Esophagus mucosa (tissue), 1 donor: ENCODE measurements around the gene MAP3K7. TPM values are rescaled to one million over a fixed set of nuclear protein-coding genes. Genes with fewer than 3 reads are reported as not detected.
"Not testable (repeated sequence)": the region's sequence is repeated elsewhere in the genome, so short reads cannot be mapped to it uniquely, and the experiment has no call there.

Experiments
- ATAC-seq: fragments of 200-7000 bp; cut with Tn5 transposase; one replicate; pipeline ENCODE4 v1.9.1; 2020
- total RNA-seq: library from RNA; stranded (reverse); gene quantifications from one replicate; pipeline ENCODE4 v1.2.4, GENCODE V29; 2023
- donor health status: DM: yes; HTN: yes; CAD: no.

Gene MAP3K7
- total RNA-seq, 1 donor from 2014 or later: 14.4 TPM

GRCh38 chr6:90575267-90575666 is 11.6 kb downstream of the MAP3K7 start:
- no peak for ATAC-seq

DNA sequence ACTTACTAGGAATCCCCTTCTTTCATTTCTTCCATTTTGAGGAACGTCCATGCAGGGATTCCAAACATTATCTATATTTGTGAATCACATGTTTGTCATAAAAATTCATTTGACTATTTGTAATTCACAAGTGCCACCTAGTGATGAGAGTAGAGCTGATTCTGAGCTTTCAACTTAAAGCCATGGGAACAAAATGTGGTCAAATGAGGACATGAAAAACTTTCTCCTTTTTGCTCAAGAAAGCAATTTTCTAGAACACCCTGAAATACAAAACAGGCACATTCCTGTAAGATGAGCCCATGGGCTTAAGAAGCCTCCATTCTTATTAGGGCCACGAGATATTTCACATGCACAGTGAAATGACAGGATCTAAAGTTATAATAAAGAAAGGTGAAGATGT is 12.3 kb downstream of the MAP3K7 start:
- no peak for ATAC-seq

DNA sequence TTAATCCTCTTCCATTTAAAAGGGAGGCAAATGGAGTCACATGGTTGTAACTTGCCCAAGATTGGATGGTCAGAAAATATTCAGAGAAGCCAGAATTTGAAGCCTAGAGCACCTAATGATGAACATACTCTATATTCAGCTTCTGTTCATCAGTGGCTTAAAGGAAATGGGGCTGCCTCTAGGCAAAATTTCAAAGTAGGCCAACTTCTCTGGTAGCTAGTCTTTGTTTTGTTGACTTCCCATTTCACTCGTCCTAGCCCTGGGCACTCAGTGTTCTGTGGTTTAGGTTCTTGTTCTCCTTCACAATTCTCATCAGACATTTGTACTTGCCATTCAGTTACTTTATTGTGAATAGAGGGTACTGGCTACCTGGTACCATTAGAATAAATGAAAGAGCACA is 13.2 kb downstream of the MAP3K7 start:
- no peak for ATAC-seq

- ATAC-seq: no peak
These were observed 14.0 kb downstream of the MAP3K7 start for GRCh38 chr6:90572856-90573255.

GRCh38 chr6:90569223-90569622 is 17.6 kb downstream of the MAP3K7 start:
- no peak for ATAC-seq

DNA sequence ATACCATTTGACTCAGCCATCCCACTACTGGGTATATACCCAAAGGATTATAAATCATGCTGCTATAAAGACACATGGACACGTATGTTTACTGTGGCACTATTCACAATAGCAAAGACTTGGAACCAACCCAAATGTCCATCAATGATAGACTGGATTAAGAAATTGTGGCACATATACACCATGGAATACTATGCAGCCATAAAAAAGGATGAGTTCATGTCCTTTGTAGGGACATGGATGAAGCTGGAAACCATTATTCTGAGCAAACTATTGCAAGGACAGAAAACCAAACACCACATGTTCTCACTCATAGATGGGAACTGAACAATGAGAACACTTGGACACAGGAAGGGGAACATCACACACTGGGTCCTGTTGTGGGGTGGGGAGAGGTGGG is 19.2 kb downstream of the MAP3K7 start:
- not testable (repeated sequence) for ATAC-seq

- ATAC-seq: not testable (repeated sequence)
These were observed 24.5 kb downstream of the MAP3K7 start for GRCh38 chr6:90562341-90562740.

DNA sequence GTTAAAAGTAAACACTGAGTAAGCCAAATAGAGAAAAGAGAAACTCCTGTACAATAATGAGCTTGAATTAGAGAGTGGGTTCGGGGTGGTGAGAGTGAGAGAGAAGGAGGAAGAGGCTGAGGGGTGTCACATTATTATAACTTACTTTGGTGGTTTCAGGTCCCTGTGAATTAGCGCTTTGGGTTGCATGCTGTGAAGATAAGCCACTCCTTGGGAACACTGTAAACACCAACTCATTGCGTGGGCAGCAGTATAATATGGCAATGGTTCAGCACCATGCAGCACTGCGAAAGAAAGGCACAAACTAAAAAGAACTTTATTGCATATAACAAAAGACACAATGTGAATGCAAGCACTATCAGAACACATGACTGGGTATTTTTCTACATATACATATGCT is 26.9 kb downstream of the MAP3K7 start:
- no peak for ATAC-seq

DNA sequence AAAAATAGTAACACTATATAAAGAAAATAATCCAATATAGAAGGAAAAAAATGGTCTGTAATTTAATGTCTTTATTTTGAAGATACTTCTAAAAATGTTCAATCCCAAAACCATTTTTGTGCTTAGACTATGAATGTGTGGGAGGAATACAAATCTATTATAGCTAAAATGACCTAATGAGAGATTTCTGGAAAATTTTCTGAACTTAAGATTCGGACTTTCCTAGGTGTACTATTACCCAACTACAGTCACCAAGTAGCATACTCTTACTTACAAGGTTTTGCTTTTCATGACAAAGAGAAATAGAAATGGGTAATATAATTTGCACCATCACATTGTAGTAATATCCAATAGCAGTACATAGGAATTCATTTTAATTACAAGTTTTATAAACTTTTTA is 29.9 kb downstream of the MAP3K7 start:
- no peak for ATAC-seq

DNA sequence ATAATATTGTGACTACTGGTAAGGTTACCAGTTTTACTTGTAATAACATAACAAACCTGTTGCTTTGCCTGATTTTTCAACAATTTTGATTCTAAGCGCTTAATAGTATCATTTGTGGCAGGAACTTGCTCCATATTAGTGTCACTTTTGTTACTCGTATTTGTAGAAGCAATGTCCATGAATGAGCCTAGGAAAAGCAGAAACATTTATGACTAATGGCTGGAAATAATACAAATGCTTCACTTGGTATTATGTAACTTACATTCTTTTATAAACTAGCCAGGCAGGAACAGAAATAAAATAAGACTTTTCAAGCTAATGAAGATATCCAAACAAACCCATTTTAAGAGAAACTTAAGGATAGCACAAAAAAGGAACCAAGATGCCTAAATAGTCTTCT is 38.9 kb downstream of the MAP3K7 start:
- ATAC-seq: no peak

GRCh38 chr6:90547079-90547478 is 39.8 kb downstream of the MAP3K7 start:
- ATAC-seq: no peak

DNA sequence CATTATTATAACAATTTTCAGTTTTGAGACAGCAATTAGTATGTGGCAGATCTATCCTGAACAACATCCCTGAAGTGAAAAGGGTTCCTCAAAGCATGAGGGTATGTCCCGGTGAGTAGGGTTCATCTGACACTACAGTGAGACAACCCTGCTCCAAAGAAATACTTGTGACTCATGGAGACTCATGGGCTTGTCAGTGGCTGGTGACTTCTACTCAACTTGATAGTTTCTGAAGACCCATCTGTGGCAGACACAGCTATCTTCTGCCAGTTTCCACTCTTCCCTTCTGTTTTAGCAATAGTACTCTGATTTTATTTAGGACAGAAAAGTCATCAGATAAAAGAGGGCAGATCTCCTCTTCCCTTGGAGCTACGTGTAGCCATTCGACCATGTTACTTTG is 41.4 kb downstream of the MAP3K7 start:
- ATAC-seq: no peak

DNA sequence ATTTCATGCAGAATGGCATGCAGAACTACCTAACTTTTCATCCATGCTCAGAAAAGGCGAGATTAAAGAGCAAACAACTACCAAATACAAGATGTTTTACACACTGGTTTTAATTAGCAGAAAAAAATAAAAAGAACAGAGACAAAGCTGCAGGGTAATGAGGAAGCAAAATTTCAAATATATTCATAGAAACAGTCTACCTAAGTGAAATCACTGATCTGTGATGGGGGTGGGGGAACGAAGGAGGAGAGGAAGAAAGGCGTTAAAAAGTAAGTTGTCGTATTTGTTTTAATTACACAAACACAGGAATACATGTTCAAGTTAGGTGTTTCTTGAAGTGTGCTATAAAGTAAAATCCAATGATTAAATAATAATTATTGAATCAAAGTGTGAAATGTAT is 42.1 kb downstream of the MAP3K7 start:
- no peak for ATAC-seq

- no peak for ATAC-seq
These were observed 42.8 kb downstream of the MAP3K7 start for GRCh38 chr6:90544081-90544480.

DNA sequence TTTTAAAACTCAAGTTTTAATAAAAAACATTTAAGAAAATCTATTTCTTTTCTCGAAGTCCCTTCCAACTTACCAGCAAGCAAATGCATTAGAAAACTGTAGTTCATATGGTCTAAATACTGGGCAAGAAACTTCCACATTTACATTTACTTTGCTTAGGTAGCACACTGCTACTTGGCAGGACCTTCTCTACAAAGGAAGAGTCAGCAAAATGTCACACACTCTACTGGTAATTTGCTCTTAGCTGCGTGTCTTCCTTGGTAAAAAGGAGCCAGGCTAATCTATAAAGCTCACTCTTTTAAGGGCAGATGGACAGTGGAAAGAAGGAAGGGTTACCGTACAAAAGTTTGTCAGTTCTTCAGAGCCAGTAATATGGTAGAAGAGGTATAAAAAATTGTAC is 45.7 kb downstream of the MAP3K7 start:
- ATAC-seq: no peak

DNA sequence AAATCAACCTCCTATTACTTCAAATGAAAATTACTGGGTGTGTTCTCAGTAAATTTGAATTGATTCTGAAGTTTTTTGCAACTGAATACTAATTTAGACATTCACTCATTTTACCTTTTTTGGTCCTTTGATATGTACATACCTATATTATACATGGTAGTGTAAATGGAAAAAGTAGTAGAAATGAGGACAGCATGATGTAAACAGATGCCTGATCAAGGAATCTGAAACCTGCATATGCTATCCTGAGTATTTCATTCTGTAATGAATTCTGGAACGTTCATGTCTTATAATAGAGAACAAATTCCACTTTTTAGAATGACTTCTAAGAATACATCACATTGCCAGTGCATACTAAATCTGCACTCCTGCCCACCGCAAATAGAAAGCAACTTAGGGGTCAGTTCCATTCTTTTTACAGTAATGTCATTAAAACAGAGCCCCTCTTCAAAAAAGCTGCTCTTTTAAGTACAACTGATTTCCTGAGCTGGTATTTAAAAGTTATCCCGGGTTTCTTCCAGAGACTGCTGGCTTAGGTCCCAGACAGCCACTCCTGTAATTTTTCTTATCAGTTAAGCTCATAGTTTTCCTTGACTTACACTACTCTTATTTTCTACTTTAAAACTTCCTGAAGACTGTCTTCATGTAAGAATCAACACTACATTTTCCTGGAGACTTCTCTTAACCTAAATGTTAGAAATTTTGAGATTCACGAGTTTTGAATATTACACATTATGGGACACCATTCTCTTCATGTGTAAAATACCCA is 48.4 kb downstream of the MAP3K7 start:
- ATAC-seq: no peak

DNA sequence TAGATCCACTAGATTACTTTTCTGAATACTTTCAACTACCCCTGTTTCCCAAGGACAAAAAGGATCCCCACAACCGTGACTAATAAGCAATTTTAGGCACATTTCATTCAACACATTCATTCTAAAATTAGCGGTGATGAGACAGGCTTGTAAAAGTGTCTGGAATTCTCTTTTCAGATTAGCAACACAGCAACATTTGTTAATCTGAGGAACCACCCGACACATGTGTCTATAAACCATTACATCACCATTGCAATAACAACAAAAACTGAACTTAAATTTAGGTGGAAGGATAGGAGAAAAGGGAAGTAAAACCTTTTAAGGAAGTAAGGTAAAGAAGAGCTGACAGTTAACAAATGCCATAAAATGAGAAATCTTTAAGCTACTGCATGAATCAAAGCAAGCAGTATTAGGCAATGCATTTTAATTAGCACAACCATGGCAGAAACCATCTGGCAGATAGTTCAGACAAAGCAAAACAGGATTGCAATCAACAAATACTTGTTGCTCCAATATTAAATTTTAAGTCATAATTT is 49.1 kb downstream of the MAP3K7 start:
- no peak for ATAC-seq

DNA sequence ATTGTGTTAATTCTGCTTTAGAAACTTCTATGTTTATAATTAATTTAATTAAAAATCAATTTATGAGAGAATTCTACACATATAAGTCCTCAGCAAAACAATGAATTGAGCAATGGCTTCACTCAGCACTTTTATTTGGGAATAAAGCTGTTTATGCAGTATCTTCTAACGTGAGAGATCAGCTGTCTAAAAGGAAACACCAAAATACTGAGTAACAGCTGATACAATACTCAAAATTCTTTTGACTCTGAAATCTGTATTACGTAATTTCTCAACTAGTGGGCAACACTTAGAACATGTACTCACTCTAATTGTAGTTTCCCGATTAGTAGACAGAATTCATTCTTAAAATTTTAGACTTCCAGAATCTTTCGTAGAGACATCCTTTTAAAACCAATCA is 49.8 kb downstream of the MAP3K7 start:
- ATAC-seq: no peak

- no peak for ATAC-seq
These were observed 50.4 kb downstream of the MAP3K7 start for GRCh38 chr6:90536520-90536919.

GRCh38 chr6:90534337-90535025 is 52.4 kb downstream of the MAP3K7 start:
- no peak for ATAC-seq

GRCh38 chr6:90533615-90534336 is 53.1 kb downstream of the MAP3K7 start:
- no peak for ATAC-seq

DNA sequence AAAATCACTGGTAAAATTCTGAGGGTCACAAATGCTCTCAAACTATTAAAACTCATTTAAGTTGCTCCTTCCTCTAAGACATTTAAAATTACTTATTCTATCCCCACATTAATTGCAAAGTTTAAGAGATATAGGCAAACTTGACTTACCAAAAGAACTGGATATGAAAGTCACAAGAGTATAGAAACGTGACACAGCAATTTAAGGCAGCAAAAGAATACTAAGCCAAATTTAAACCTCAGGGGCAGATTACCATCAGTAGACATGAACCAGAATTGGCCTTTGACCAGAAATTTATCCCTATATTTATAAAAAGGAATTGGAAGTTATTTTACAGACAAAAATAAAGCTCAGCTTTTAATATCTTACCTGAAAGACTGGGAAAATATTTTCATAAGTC is 56.0 kb downstream of the MAP3K7 start:
- ATAC-seq: no peak

DNA sequence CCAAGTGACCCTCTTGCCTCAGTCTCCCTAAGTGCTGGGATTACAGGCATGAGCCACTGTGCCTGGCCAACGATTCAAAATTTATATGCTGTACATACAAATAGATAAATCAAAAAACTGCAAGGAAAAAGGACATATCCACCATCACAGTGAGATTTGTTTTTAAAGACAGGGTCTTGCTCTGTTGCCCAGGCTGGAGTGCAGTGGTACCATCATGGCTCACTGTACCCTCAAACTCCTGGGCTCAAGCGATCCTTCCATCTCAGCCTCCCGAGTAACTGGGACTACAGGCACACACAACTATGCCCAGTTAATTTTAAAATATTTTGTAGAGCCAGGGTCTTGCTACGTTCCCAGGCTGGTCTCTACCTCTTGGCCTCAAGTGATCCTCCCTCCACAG is 61.5 kb downstream of the MAP3K7 start:
- ATAC-seq: no peak
